ENCODE results near the gene PPDPF.

The PPDPF gene

GRCh38 chr20:63495167-63495720, 25.3 kb upstream of the PPDPF start:
- Histone ChIP-seq H3K36me3 (ENCODE audit: insufficient read depth) (no peaks in the 10 kb centered on the region), H2AFZ (ENCODE audit: low read depth) (no peak overlapping the region), H3K9ac (no peak overlapping the region), H3K4me1 (ENCODE audit: low read depth, poor library complexity, severe bottlenecking) (no peaks in the 10 kb centered on the region), H3K4me3 (IDR thresholded peaks at IDR 0.05; ENCODE audit: insufficient read depth, low read depth, low read length) (no peak overlapping the region), H3K27ac (no peak overlapping the region), H3K4me2 (no peak overlapping the region), H3K79me2 (ENCODE audit: insufficient read depth, low read depth) (no peaks in the 10 kb centered on the region), H4K20me1 (ENCODE audit: insufficient read depth) (no peaks in the 10 kb centered on the region), H3K27me3 (ENCODE audit: insufficient read depth, low read depth) (peaks cover 70% of the 10 kb centered on the region)
- no peak for TF ChIP-seq CTCF (conservative IDR thresholded peaks at IDR 0.05; ENCODE audit: low read depth, low read length)

GRCh38 chr20:63495741-63496595, 24.6 kb upstream of the PPDPF start:
- H3K36me3 ChIP-seq (ENCODE audit: insufficient read depth), result no peaks in the 10 kb centered on the region
- H3K4me1 ChIP-seq (ENCODE audit: low read depth, poor library complexity, severe bottlenecking), result no peaks in the 10 kb centered on the region
- H3K9ac ChIP-seq, result no peak overlapping the region
- H3K4me3 ChIP-seq (IDR thresholded peaks at IDR 0.05; ENCODE audit: insufficient read depth, low read depth, low read length), result no peak overlapping the region
- H2AFZ ChIP-seq (ENCODE audit: low read depth), result no peak overlapping the region
- H3K4me2 ChIP-seq, result peak overlapping the region; percentile 34; the same call in 1 of the 2 replicates
- H3K79me2 ChIP-seq (ENCODE audit: insufficient read depth, low read depth), result no peaks in the 10 kb centered on the region
- peaks cover 67% of the 10 kb centered on the region for H3K27me3 ChIP-seq (ENCODE audit: insufficient read depth, low read depth)
- TF ChIP-seq CTCF (conservative IDR thresholded peaks at IDR 0.05; ENCODE audit: low read depth, low read length), result peak; percentile 94
- H3K27ac ChIP-seq, result no peak overlapping the region
- H4K20me1 ChIP-seq (ENCODE audit: insufficient read depth), result no peaks in the 10 kb centered on the region

GRCh38 chr20:63496596-63497120, 23.9 kb upstream of the PPDPF start:
- Histone ChIP-seq H3K79me2 (ENCODE audit: insufficient read depth, low read depth) (no peaks in the 10 kb centered on the region), H2AFZ (ENCODE audit: low read depth) (no peak overlapping the region), H3K4me3 (IDR thresholded peaks at IDR 0.05; ENCODE audit: insufficient read depth, low read depth, low read length) (no peak overlapping the region)

More at GRCh38 chr20:63496596-63497120, 23.9 kb upstream of the PPDPF start:
- Histone ChIP-seq H3K9ac (no peak overlapping the region), H3K36me3 (ENCODE audit: insufficient read depth) (no peaks in the 10 kb centered on the region), H4K20me1 (ENCODE audit: insufficient read depth) (no peaks in the 10 kb centered on the region), H3K27me3 (ENCODE audit: insufficient read depth, low read depth) (peaks cover 69% of the 10 kb centered on the region), H3K27ac (no peak overlapping the region), H3K4me1 (ENCODE audit: low read depth, poor library complexity, severe bottlenecking) (no peaks in the 10 kb centered on the region), H3K4me2 (peak overlapping the region; percentile 34; the same call in 1 of the 2 replicates)
- TF ChIP-seq CTCF (conservative IDR thresholded peaks at IDR 0.05; ENCODE audit: low read depth, low read length), result no peak
